Measurements from ENCODE around the gene STAU1. TPM values are rescaled to one million over a fixed set of nuclear protein-coding genes. Genes with fewer than 3 reads are reported as not detected.
A peak's percentile ranks its signal among the peaks of the same experiment; 100 is the strongest.

The STAU1 gene
- total and polyA plus RNA-seq, 10 of the 15 experiments (the other 5 are each of a cell fraction or from before 2014, with no cell fraction given), result 13.9 to 66.2 (median 45.6) TPM

- Histone ChIP-seq H4K20me1 (ENCODE audit: control insufficient read depth, insufficient read depth) (no peaks in the 10 kb centered on the region), H3K36me3 (ENCODE audit: control insufficient read depth in 2 of 2, insufficient read depth in 2 of 2, low read length in 1 of 2) (peaks cover 0 to 8% of the 10 kb centered on the region in 2 experiments; a peak in 1 of 4 replicates), H3K9me3 (replicated peaks; ENCODE audit: control insufficient read depth, insufficient read depth, low read length) (no peaks in the 10 kb centered on the region), H3K9ac (ENCODE audit: control insufficient read depth, insufficient read depth, low read length) (no peak overlapping the region), H2AFZ (ENCODE audit: control insufficient read depth, low read depth, low read length) (peak overlapping the region; percentile 77), H3K4me2 (ENCODE audit: control insufficient read depth, insufficient read depth) (peak overlapping the region; percentile 54; the same call in 1 of the 2 replicates), H3K27ac (ENCODE audit: control insufficient read depth, insufficient read depth) (no peak overlapping the region), H3K27me3 (replicated peaks in 1 of 2; ENCODE audit: control insufficient read depth in 2 of 2, insufficient read depth in 2 of 2, low read length in 1 of 2) (no peaks in the 10 kb centered on the region), H3K4me1 (ENCODE audit: control insufficient read depth, insufficient read depth, low read length) (no peaks in the 10 kb centered on the region), H3K79me2 (ENCODE audit: control insufficient read depth, insufficient read depth, low read length) (peaks cover 17% of the 10 kb centered on the region), H3K4me3 (no peak overlapping the region)
- peak; percentile 70 for ATAC-seq
- intact Hi-C loops (cut with micrococcal nuclease; ENCODE audit: unreplicated experiment), result loop anchor here (1.0 kb wide), 1 partner anchor 84 kb away; no protein-coding TSS in a partner anchor
- in situ Hi-C loops (cut with MboI), result loop anchor here (5.0 kb wide), 1 partner anchor 85 kb away; no protein-coding TSS in a partner anchor
- WGBS (ENCODE audit: insufficient coverage, insufficient replicate concordance, low lambda C conversion rate, missing lambda C conversion rate), result 18% methylated on average over 11 of the region's 11 CpGs
- ChIA-PET POLR2A (interaction anchor here (0.5 to 3.8 kb wide), 7 partner anchors 28 to 84 kb away, joined by 3 to 19 read pairs (median 4); partner anchors contain the start of gene ZNFX1), RAD21 (ENCODE audit: unreplicated experiment) (interaction anchor here (0.8 to 5.7 kb wide), 13 partner anchors 12 to 162 kb away, joined by 3 to 79 read pairs (median 5); no protein-coding TSS in a partner anchor), CTCF (interaction anchor here (0.6 to 13.9 kb wide), 50 partner anchors 10 to 351 kb away, joined by 3 to 333 read pairs (median 5); partner anchors contain the start of gene STAU1), SMC1A (ENCODE audit: uncharacterized antibody, unreplicated experiment) (interaction anchor here (0.7 to 3.0 kb wide), 27 partner anchors 10 to 195 kb away, joined by 3 to 65 read pairs (median 4); partner anchors contain the start of gene STAU1)
- peak; percentile 67 for DNase-seq (ENCODE audit: low read depth, low spot score)
- no TSS peak for BruUV-seq (replicated peaks)
- FAIRE-seq, result peak; percentile 88
- TF ChIP-seq E2F4 (IDR thresholded peaks at IDR 0.05; ENCODE audit: low read depth, low read length) (0 out of 2 replicates have a peak, but pooled peaks have one; percentile 10), POLR2AphosphoS2 (IDR thresholded peaks at IDR 0.05; ENCODE audit: low read depth, low read length) (no peak), IKZF2 (IDR thresholded peaks at IDR 0.05) (peak in 1 of 2 experiments; percentile 29; a peak in 2 of 4 replicates), PBX3 (IDR thresholded peaks at IDR 0.05; ENCODE audit: insufficient replicate concordance, low read depth, low read length) (no peak), CBFB (IDR thresholded peaks at IDR 0.05; ENCODE audit: low read depth) (no peak), YY1 (IDR thresholded peaks at IDR 0.05; ENCODE audit: low read depth, low read length) (peak; percentile 87), IRF4 (IDR thresholded peaks at IDR 0.05; ENCODE audit: low read depth, low read length) (peak; percentile 68), HCFC1 (IDR thresholded peaks at IDR 0.05; ENCODE audit: low read length) (no peak), POLR2AphosphoS5 (IDR thresholded peaks at IDR 0.05; ENCODE audit: low read length) (no peak), DPF2 (IDR thresholded peaks at IDR 0.05) (no peak), SREBF1 (IDR thresholded peaks at IDR 0.05; ENCODE audit: low read length) (no peak), BCL3 (IDR thresholded peaks at IDR 0.05; ENCODE audit: borderline replicate concordance, insufficient read depth, low read depth, low read length, poor library complexity, severe bottlenecking) (no peak), NBN (IDR thresholded peaks at IDR 0.05) (0 out of 2 replicates have a peak, but pooled peaks have one; percentile 39), RELA (IDR thresholded peaks at IDR 0.05; ENCODE audit: borderline replicate concordance, partially characterized antibody) (no peak), IRF3 (IDR thresholded peaks at IDR 0.05) (no peak), BCL11A (IDR thresholded peaks at IDR 0.05; ENCODE audit: low read depth, low read length) (no peak), ZZZ3 (IDR thresholded peaks at IDR 0.05; ENCODE audit: control insufficient read depth, insufficient read length, low read depth) (no peak), SMC3 (IDR thresholded peaks at IDR 0.05; ENCODE audit: borderline replicate concordance, low read length) (peak; percentile 90), RB1 (IDR thresholded peaks at IDR 0.05; ENCODE audit: borderline replicate concordance) (0 out of 2 replicates have a peak, but pooled peaks have one; percentile 72), IKZF1 (conservative IDR thresholded peaks at IDR 0.05) (peak; percentile 41; the same call in 1 of the 2 replicates), ASH2L (IDR thresholded peaks at IDR 0.05; ENCODE audit: borderline replicate concordance, low read depth) (no peak)
Measured at GRCh38 chr20:49216991-49217578, 29.0 kb upstream of the STAU1 start.
